HG03457 (cell line): ENCODE results near the gene PKIB.
"Not testable (repeated sequence)": the region's sequence is repeated elsewhere in the genome, so short reads cannot be mapped to it uniquely, and the experiment has no call there.

Experiments
- ATAC-seq: cut with Tn5 transposase; IDR thresholded peaks from one replicate; pipeline ENCODE4 v1.9.1; 2021; ENCODE audit warnings: moderate number of reproducible peaks; ENCODE audit not compliant: unreplicated experiment

PKIB gene

DNA sequence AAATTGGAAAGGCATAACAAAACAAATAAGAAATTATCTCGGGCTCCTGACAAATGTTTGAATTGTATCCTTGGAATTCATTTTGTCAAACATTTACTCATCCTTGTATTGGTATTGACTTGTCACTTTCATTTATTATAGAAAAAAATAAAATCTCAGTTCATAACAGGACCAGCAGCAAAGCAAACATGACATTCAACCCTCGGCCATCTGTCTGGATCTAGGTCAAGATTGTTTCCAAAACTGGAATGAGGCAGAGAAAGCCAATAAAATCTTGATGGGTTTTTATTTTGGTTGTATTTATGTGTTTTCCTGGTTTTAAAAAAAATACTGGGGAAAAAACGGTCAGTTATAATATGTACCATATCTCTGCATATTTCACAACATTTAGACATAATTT, 126.4 kb downstream of the PKIB start:
- no peak for ATAC-seq

DNA sequence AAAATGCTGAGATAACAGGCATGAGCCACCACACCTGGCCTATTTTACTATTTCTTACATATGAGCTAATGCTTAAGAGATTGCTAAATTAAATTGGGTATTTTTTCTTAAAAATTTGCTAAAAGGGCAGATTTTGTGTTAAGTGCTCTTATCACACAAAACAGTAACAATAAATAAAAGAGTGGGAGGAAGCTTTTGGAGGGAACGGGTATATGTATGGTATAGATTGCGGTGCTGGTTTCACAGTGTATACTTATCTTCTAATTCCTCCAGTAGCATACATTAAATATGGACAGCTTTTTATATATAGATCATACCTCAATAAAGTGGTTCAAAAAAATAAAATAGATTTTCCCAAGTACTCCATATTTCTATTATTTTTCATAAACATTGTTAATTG, 129.9 kb downstream of the PKIB start:
- ATAC-seq, result no peak

DNA sequence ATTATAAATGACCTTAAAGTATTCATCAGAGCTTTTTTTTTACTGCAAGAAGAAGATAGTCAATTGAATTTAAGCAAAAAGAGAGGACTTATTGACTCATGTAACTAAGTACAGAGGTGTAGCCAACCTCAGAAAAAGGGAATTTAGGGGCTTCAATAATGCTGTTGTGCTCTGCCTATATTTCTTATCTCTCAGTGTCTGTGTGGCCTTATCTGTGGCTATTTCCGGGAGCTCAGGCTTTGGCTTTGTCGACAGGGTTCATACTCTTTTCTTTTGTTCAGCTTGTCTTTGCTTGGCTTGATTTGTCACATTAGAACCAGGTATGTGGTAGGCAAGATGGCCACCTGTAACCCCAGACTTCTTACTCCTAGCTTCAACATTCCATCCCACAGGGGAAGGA, 130.7 kb downstream of the PKIB start:
- ATAC-seq, result no peak

DNA sequence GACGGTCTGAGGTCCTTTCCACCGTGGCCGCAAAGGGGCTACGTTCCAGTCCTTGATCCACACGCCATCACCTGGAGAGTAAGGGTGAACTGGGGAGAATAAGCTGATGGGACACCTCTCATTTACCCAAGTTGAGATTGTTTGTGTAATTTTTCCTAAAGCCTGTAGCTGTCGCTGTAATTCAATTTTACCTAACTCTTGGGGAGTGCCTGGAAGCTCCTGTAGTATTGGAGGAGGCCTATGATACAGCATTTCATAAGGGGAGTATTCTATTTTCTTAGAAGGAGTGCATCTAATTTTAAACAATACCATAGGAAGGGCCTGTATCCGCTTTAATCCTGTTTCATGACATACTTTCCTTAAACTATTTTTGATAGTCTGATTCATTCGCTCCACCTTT, 134.0 kb downstream of the PKIB start:
- not testable (repeated sequence) for ATAC-seq

DNA sequence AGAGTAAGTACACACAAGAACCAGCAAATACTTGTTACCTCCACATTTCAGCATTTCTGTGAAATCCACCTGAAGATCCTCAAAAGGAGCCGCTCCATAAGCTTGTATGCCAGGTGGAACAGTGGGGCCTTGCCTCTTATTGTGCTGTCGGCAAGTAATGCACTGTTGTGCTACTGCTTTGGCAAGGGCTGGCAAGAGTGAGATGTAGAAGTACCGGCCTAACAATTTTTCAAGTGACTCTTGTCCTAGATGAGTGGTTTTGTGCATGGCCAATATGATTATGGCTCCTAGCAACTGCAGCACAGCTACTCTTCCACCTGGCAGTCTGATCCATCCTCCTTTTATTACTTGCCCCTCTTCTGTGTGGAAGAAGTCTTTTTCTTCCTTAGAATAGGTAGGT, 134.7 kb downstream of the PKIB start:
- ATAC-seq, result not testable (repeated sequence)

DNA sequence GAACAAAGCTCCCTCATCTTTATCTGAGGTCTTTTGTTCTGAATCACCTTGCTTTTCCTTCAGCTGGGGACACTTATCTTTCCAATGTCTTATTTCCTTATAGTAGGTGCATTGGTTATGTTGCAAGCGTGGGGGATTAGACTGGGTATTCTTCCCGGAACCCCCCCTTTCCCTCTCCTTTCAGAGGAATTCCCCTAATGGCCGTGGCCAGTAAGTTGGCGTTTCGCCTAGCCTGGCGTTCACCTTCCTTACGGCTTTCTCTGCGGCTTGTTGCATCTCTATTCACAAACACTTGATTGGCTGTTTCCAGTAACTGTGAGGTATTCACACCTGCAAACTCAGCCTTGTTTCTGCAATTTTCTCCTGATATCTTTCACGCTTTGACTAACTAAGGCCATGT, 136.5 kb downstream of the PKIB start:
- no peak for ATAC-seq

DNA sequence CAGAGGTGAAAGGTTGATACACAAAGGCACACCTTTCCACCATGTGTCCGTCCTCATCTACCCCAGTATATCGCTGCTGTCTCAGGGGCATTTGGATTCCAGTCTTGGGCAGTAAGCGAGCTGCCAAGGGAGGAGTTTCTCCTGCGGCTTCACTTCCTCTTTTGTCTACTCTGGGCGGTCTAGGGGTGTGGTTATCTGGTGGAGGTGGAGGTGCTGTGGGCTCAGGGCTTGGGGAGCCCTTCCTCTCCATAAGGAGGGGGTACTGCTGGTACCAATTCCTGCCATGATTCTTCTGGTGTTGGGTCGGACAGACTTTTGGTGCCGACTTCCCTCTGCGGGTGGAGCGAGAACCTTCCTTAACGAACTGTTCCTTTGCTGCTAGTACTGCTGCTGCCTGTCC, 137.4 kb downstream of the PKIB start:
- ATAC-seq, result no peak

DNA sequence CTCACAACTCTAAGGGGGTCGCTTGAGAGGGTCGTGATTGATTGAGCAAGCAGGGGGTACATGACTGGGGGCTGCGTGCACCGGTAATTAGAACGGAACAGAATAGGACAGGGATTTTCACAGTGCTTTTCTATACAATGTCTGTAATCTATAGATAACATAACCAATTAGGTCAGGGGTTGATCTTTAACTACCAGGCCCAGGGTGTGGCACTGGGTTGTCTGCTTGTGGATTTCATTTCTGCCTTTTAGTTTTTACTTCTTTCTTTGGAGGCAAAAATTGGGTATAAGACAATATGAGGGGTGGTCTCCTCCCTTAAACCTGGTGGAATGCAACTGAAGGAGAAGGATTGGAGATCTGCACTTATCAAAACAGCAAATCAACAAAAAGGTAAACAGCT, 138.7 kb downstream of the PKIB start:
- ATAC-seq, result not testable (repeated sequence)

DNA sequence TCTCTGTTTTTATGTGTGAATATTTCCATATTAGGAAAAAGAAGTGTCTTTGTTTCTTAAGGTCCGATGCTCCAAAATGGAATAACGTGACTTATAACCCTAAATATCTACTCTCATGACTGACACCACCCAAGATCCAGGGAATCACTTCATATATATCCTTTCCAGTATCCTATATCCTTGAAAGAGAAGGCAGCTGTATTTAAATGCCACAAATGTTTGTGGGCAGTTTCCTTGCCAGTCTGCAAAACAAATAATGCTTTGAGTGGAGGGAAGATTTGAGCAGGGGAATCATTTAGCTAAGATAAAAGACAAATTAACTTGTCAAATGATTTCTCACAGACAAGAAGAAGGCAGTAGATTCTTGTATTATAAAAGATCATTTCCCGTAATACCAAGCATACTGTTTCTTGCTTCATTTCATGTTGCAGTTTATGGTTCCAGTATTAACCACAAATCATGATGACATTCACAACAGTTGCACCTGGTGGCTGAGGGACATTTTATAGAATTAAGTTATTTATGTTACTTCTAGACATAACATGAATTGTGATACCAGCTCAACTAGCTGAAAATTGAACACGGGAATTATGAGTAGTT, 139.3 kb downstream of the PKIB start:
- no peak for ATAC-seq

DNA sequence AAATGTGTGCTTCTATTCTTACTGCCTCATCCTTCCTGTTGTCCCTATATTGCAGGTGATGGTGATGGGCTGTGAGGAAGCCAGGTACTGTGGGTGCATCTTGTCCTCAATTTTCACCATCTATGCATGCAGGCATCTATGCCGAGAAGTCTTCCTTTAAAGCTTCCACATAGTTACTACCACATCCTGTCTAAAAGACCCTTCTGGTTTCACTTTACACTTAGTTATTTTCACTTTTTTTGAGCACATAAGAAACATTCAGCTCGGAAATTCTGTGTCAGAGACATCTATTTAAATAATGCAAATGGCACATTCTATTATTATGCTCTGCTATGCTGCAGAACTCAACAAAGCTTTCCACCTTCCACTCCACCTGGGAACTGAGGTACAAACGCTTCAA, 141.1 kb downstream of the PKIB start:
- peak; percentile 86 for ATAC-seq

DNA sequence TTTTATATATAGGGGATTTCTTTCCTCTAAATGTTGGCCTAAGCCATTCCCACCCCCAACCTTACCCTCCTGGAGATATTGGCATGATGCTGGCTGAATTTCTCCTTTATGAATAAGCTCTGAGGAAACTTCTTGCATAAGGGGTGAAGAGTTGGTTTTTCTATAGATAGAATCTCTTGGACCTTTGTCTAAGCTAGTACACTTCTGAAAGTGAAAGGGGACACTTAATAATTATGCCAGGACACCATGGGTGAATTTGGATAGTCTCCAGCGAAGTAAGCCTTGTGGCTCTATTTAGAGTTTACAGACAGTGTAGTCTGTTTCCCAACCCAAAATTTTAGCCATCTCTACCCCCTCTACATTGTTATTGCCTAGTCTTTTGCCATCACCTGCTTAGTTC, 142.3 kb downstream of the PKIB start:
- peak; percentile 46 for ATAC-seq

DNA sequence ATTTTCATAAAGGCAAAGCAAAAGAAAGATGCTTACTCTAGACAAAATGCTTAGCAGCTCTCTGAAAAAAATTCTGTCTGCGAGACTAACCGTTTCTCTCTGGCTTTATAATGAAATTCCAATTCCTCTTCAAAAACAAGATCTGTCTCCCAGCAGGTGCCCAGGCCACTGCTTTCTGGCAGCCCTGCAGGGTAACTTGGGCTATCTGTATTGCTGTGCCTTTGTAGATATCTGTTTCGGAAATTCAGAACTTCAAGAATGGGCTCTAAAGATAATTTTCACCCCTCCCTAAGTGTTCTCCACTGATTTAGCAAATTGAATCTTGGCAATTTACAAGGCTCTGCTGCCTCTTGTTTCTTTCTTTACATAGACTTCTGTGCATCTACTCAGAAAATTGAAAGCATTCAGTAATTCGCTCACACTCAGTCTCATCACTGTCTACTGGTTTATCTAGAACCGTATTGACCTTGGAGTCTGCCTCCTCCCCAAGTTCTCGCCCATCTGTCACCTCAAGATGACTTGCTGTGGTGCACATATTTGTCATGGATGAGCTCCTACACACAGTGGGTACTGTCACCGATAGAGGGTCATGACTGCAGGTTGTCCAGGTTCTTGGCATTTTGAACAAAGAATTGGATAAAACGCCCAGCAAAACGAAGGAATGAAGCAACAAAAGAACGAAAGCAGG, 142.9 kb downstream of the PKIB start:
- no peak for ATAC-seq

DNA sequence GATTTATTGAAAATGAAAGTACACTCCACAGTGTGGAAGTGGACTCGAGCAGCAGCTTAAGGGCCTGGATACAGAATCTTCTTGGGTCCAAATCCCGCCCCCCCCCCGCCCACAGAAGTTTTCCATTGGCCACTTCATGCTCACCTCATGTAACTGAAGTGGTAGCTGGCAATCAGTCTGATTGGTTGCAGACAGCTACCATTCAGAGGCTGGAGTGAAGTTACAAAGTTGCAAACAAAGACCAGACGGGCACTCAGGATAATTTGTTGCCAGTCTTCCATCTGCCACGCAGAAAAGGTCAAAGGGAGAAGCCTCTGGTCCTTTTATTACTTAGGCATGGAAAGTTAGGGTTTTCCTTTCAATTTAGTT, 143.5 kb downstream of the PKIB start:
- no peak for ATAC-seq

DNA sequence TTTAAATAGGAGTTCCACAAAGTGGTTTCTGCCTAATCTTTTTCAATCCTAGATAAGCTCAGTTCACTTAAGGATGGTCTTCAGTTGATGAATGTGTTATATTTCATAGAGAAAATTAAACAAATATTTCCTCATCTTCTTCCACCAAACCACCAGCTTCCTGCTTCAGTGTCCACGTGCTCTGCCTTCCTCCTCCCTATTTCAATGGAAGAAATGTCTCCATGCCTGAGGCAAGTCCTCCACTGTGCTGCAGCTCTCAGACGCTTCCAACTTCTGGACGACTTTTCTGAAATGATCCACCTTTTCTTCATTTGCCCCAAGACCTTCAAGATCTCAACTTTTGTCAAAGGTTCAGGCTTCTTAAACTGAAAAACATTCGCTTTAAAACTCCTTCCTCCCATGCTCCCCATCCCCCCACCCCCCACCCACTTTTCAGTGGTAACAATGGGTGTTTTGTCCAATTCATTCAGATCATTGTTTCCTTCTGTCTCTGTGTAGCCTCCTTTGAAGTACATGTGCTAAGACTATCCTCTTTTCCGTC, 144.1 kb downstream of the PKIB start:
- no peak for ATAC-seq

DNA sequence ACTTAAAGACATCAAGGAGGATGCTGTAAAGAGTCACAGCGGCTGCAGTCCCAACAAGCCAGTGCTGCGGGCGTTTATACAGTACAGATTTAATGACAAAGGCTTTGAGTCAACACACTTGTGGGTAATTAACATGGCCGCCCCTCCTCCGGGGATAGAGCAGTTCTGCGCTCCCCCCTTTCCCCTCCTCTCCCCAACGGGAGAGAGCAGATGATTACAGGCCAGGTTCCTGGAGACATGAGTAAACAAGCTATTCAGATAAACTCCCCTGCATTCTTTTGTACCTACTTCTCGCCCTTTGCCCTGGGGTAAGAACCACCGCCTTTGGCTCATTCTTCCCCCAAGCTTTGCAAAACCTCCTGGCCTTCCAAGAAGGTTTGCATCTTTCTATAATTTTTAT, 145.7 kb downstream of the PKIB start:
- no peak for ATAC-seq

DNA sequence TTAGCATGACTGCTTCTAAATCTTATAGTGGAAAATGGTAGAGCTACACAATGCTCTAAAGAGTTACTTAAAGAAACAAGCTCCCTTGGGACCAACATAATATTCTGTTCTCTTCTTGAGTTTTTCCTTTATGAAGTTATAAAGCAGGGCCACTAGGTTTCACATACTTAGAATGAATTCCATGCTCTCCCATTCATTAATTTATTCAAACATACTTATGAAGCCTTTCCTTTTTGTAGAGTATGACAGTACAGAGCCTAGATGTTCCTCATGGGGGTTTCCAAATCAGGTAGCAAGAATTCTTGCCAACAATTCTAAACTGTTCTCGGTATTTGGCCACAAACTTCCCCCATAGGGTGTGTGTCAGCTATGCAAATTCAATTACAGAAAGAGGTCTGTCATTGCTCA, 148.7 kb downstream of the PKIB start:
- peak; percentile 100 for ATAC-seq

DNA sequence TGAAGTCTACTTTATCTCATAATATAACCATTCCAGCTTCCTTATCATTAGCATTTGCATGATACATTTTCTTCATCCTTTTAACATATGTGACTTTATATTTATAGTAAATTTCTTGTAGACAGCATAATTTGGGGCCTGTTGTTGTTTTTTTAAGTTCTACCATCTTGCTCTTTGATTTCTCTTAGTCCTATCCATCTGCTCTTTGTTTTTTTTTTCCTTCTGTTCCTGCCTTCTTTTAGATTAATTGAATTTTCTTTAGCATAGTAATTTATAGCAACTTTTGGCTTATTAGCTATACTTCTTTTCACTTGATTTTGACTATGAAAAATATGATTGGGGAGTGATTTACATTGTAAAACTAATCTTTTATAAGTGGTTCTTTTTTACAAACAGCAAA, 150.1 kb downstream of the PKIB start:
- ATAC-seq, result no peak

DNA sequence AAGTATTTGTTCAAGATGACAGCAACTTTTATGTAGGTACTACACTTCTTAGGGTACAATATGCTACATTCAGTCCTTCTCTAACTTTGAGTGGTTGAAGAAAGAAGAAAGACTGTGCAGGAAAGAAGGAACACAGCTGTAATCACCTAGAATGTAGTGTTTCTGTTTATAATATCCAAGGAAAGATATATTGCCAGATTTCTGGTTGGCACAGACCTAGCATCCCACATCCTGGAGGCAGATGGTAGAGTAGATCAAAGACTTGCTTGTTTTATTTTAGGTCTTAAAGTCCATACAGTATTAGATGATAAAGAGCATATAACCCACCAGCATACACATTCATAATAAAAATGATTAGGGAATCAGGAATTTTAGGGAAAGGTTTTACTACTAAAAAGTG, 156.1 kb downstream of the PKIB start:
- ATAC-seq, result no peak

DNA sequence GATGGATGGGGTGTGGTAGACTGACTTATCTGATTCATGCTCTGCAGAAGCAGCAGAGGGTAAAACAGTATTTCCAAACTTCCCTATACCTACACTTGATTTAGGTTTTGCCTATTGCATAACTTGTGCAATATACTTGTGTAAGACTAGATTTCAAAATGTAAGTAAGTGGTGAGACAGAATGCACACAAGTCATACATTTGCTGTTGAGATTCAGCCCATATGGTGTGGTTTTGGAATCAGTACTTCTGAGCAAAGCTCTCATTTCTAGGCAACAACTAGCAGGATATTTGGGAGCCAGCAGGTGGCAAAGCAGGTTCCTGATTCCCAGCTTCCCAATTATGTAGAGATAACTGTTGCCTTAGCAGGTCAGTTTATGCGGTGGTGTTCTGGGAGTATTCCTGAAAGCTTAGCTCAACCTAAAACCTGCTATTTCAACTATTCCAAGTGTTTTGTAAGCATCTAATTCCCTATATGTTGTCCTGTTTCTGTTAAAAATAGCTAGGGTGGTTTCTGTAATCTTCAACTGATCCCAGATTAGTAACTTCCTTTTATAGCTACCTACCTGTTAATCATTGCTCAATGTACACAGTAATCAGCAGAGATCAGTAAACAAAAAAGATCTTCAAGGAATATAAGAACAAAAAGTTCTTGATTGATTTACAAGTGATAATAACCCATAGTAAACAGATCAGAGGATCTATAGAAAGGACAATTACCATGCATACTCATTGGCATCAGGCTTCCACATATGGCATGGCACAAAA, 160.8 kb downstream of the PKIB start:
- ATAC-seq, result no peak

DNA sequence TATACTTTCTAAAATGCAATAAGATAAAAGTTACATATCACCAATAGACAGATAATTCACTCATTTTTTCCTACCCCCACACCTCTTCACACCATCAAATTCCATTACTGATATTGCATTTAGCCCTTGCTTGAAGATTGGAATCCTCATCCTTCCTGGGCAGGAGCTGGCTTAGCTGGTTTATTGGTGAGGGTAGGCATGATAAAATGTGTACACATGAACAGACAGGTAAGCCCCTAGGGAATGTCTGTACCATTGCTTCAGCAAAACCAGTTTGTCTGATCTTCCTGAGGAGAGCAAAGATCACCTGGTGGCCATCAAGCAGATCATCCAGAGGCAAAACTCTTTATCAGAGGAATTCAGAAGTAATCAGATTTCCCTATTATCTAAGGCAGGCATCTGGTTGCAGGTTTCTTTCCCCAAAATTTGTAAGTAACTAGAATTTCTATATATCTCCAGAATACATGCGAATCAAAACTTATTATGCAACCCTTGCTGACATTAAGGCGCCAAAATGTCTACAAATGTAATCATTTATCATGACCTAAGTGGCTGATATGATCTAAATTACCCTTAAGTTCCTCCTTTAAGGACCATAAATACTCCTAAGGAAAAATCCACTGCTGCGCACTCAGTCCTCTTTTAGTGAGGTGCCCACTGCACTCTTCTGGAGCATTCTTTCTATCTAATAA, 162.7 kb downstream of the PKIB start:
- no peak for ATAC-seq
